Uterus (tissue), 4 donors: Measurements from ENCODE around the gene CARD9. TPM values are rescaled to one million over a fixed set of nuclear protein-coding genes. Genes with fewer than 3 reads are reported as not detected.

Source experiments
- DNase-seq, 2 donors: peaks; one replicate each; pipeline ENCODE4 v3.0.0-alpha.2; 2019 to 2020
- H3K27ac ChIP-seq, 2 donors: fragments of 200-600 bp; sonication (generic); 1 replicate in 1 of 2; 2 replicates in 1 of 2; pipeline ENCODE4 v1.5.1; 2016 to 2018
- H3K27me3 ChIP-seq, 2 donors: fragments of 200-600 bp; sonication (generic); one replicate each; pipeline ENCODE4 v1.5.1; 2018 to 2019; ENCODE audit warnings: control low read depth in 1 of 2
- H3K36me3 ChIP-seq, 2 donors: fragments of 200-600 bp; sonication (generic); one replicate each; pipeline ENCODE4 v1.5.1; 2019; ENCODE audit warnings: control low read depth in 1 of 2
- H3K4me1 ChIP-seq, 2 donors: fragments of 200-600 bp; sonication (generic); one replicate each; pipeline ENCODE4 v1.5.1; 2018 to 2019; ENCODE audit warnings: control low read depth in 1 of 2
- H3K4me3 ChIP-seq, 2 donors: fragments of 200-600 bp; sonication (generic); 1 replicate in 1 of 2; 2 replicates in 1 of 2; pipeline ENCODE4 v1.5.1; 2018 to 2019; ENCODE audit warnings: mild to moderate bottlenecking in 1 of 2
- H3K9me3 ChIP-seq, 2 donors: fragments of 200-600 bp; sonication (generic); one replicate each; pipeline ENCODE4 v1.5.1; 2019; ENCODE audit warnings: control low read depth in 1 of 2
- POLR2A ChIP-seq, 2 donors: fragments of 450-650 bp; IDR thresholded peaks; one replicate each; pipeline ENCODE4 v1.6.1; 2016; ENCODE audit warnings: antibody characterized with exemption in 2 of 2, mild to moderate bottlenecking in 1 of 2, moderate library complexity in 1 of 2
- intact Hi-C: fragments of 100-400 bp; cut with DNase I; formaldehyde crosslinking; loops from one replicate; pipeline ENCODE4 v1.15.1; 2023; ENCODE audit warnings: low total_unique reads
- total RNA-seq, 4 donors: library from RNA; depleted of rRNA in 3 of 4; stranded (reverse); fragments of >200 nt in 3 of 4; gene quantifications; one replicate each; pipeline versions ENCODE4 v1.1.0 to v1.2.4, GENCODE V29; 2014 to 2023
- TF ChIP-seq, protein P1 (sequence below), 4 experiments: fragments of 200-600 bp in 2 of 4; fragments of 450-650 bp in 2 of 4; sonication (generic) in 2 of 4; IDR thresholded peaks; one replicate each; pipeline ENCODE4 v1.5.1; 2016 to 2019; ENCODE audit warnings: antibody characterized with exemption in 4 of 4, mild to moderate bottlenecking in 2 of 4, moderate library complexity in 1 of 4
- donor health status: DM: yes; HTN: yes; CAD: no.

Gene CARD9
- total RNA-seq, 4 donors from 2014 or later: under 0.01 to 10.6 (median 2.5) TPM

DNA sequence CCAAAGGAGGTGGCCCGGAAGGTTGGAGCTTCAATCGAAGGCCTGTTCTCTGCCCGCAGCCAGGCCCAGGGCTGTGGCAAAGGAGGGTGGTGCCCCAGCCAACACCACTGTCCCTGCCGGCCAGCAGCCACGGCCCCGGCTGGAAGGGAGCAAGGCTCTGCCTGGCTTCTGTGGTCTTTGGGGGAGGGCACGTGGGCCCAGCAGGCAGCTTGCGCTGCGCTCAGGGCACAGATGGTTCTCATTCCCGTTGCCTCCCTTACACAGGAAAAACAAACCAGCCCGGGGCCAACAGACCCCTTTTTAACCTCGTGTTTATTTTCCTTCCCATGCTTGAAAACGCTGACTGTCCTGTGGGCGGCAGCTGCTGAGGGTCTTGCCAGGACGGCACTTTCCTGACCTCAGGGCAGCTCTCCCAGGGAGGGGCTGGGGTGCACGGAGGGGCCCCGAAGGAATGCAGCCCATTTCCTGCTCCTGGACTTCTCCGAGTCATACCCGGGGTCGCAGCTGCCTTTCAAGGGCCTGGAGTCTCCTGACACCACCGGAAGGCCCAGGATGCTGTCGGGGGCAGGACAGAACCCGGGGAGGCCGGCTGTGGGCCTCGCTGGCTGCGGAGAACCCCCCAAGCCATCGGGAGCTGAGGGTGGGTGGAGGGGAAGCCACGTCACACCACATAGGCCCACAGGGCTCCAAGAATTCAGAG, 47.3 kb downstream of the CARD9 start:
- intact Hi-C loops: no loop called here
- DNase-seq: no peak
- H3K36me3 ChIP-seq: no peaks in the 10 kb centered on the region
- H3K27me3 ChIP-seq: no peaks in the 10 kb centered on the region
- H3K27ac ChIP-seq: peak overlapping the region; percentile 56 to 86
- peaks cover 0 to 30% of the 10 kb centered on the region in 2 donors for H3K4me1 ChIP-seq
- H3K9me3 ChIP-seq: no peaks in the 10 kb centered on the region
- no peak for TF ChIP-seq POLR2A (IDR thresholded peaks at IDR 0.05)
- TF ChIP-seq, protein P1, sequence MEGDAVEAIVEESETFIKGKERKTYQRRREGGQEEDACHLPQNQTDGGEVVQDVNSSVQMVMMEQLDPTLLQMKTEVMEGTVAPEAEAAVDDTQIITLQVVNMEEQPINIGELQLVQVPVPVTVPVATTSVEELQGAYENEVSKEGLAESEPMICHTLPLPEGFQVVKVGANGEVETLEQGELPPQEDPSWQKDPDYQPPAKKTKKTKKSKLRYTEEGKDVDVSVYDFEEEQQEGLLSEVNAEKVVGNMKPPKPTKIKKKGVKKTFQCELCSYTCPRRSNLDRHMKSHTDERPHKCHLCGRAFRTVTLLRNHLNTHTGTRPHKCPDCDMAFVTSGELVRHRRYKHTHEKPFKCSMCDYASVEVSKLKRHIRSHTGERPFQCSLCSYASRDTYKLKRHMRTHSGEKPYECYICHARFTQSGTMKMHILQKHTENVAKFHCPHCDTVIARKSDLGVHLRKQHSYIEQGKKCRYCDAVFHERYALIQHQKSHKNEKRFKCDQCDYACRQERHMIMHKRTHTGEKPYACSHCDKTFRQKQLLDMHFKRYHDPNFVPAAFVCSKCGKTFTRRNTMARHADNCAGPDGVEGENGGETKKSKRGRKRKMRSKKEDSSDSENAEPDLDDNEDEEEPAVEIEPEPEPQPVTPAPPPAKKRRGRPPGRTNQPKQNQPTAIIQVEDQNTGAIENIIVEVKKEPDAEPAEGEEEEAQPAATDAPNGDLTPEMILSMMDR (IDR thresholded peaks at IDR 0.05): no peak
- H3K4me3 ChIP-seq: peak overlapping the region in 1 of 2 donors; percentile 88

DNA sequence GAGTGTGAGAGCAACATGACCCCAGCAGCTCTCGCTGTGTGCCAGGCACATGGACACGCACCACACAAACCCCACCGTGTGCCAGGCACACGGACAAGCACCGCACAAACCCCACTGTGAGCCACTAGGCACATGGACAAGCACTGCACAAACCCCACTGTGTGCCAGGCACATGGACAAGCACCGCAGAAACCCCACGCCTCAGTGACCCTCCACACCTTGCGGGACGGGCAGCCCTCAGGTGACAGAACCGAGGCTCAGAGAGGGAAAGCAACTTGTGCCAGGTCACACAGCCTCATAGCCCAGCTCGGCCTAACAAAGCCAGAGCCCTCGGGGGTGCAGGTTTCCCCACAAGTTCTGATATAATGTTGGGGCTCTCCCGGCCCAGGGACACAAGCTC, 48.1 kb downstream of the CARD9 start:
- Histone ChIP-seq H3K27me3 (no peaks in the 10 kb centered on the region), H3K9me3 (no peaks in the 10 kb centered on the region), H3K27ac (peak overlapping the region; percentile 56 to 86), H3K36me3 (no peaks in the 10 kb centered on the region), H3K4me3 (no peak overlapping the region), H3K4me1 (peaks cover 0 to 30% of the 10 kb centered on the region in 2 donors)
- TF ChIP-seq, protein P1 (IDR thresholded peaks at IDR 0.05): no peak
- TF ChIP-seq POLR2A (IDR thresholded peaks at IDR 0.05): no peak
- DNase-seq: no peak
- intact Hi-C loops: no loop called here

DNA sequence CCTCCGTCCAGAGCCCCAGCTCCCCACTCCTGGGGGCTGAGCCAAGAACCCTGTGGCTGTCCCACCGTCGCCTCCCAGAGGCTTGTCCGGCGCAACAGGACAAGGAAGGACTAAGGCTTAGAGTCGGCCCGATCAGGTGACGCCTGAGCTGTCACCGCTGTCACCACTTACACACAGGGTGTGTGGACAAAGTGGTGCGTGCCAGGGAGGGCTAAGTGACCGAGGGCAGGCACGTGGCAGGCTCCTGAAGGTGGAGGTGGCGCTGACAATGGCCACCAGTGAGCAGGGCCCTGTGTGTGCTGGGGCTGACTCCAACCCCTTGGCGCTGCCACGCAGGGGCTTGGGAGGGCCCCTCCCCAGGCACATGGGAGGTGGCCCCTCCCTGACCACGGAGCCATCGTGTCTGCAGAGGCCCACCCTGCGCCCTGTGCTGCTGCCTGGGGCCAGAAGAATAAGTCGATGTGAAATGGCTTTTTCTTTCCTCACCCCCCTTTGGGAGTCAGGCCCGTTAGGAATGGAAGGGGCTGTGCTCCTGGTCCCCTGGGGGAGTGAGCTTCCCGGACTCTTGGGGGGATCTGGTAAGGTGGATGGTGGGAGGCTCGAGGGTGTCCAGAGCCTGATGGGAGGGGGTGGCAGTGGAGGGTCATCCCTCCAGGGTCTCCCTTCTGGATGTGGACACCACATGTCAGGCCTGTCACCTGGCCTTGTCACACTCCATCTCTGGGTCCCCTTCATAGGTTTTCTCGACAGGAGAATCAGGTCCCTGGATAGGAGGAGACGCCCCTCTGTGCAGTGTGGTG, 48.8 kb downstream of the CARD9 start:
- Histone ChIP-seq H3K27me3 (no peaks in the 10 kb centered on the region), H3K36me3 (no peaks in the 10 kb centered on the region), H3K4me3 (no peak overlapping the region), H3K4me1 (peaks cover 0 to 30% of the 10 kb centered on the region in 2 donors), H3K27ac (no peak overlapping the region), H3K9me3 (no peaks in the 10 kb centered on the region)
- TF ChIP-seq, protein P1 (IDR thresholded peaks at IDR 0.05): no peak
- no peak for TF ChIP-seq POLR2A (IDR thresholded peaks at IDR 0.05)
- intact Hi-C loops: no loop called here
- DNase-seq: no peak

DNA sequence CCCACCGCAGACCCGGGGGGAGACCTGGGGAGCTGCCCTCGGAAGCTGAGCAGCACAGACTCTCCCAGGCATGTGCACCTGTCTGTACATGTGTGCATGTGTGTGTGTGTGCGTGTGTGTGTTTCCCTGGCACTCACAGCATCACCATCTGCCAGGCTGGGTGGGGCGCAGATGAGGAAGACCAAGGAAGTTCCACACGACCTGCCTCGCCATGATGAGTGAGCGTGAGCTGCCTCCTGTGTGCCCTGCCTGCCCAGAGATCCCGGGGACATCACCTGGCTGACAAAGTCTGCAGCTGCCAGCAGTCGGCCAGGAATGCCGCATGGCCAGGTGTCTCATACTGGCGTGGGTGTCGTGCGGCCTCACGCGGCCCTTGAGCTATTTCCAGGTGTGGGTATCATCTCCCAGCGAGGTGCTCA, 50.1 kb downstream of the CARD9 start:
- Histone ChIP-seq H3K4me3 (no peak overlapping the region), H3K4me1 (peaks cover 0 to 21% of the 10 kb centered on the region in 2 donors), H3K27me3 (no peaks in the 10 kb centered on the region), H3K36me3 (no peaks in the 10 kb centered on the region), H3K27ac (no peak overlapping the region), H3K9me3 (no peaks in the 10 kb centered on the region)
- DNase-seq: no peak
- TF ChIP-seq, protein P1 (IDR thresholded peaks at IDR 0.05): no peak
- no peak for TF ChIP-seq POLR2A (IDR thresholded peaks at IDR 0.05)
- intact Hi-C loops: no loop called here

DNA sequence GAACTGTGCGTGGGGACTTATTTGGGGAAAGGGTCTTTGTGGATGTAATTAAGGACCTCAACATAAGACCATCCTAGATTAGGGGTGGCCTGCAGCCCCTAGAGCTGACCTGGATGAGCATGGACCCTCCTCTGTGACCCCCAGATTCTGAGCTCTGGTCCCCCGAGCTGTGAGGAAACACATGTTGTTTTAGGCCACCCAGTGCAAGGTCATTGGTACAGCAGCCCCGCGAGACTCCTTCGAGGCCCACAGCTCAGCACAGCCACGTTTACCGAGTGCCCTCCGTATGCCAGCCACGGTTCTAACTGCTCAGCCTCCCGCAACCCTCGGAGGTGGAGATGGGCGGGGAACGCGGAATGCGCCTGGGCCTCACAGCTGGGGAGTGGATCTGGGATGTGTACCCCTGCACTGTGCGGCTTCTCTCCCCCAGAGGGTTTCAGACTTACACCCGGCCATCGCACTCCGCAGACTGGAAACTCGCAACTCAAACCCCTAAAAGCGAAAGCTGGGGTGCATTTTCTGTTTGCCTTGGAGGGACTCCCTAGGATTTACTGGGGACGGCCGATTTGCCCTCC, 50.6 kb downstream of the CARD9 start:
- intact Hi-C loops: no loop called here
- no peaks in the 10 kb centered on the region for H3K9me3 ChIP-seq
- no peak overlapping the region for H3K4me3 ChIP-seq
- no peaks in the 10 kb centered on the region for H3K36me3 ChIP-seq
- H3K27ac ChIP-seq: no peak overlapping the region
- H3K27me3 ChIP-seq: no peaks in the 10 kb centered on the region
- no peak for TF ChIP-seq POLR2A (IDR thresholded peaks at IDR 0.05)
- TF ChIP-seq, protein P1 (IDR thresholded peaks at IDR 0.05): no peak
- DNase-seq: no peak
- H3K4me1 ChIP-seq: peaks cover 0 to 16% of the 10 kb centered on the region in 2 donors
